ENCODE measurements around the gene CPSF4L.

Gene CPSF4L

DNA sequence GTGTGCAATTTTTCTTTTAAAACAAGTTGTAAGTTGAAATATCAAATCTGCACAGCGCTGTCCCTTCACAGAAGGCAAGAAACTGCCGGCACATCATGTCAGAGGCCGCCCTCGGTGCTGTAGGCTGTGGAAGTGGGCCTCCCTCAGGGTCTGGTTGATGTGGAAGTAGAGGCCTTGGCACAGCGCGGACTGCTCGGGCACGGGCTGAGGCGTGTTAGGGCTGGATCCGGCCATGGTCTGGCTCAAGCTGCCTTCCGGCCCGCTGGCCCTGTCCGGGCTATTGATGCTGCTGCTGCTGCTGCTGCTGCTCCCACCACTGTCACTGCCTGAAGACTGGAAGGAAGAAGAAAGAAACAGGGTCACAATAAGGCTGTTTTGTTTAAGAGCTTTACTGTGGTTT is 52.2 kb downstream of the CPSF4L start:
- Histone ChIP-seq H3K14ac (ENCODE audit: low read length in 2 of 2) (no peak overlapping the region), H2AK5ac (ENCODE audit: low read length, severe bottlenecking) (no peak overlapping the region), H4K91ac (ENCODE audit: low read length) (no peak overlapping the region), H3K9me3 (ENCODE audit: control insufficient read depth, low read length) (no peaks in the 10 kb centered on the region), H2BK15ac (ENCODE audit: low read depth, poor library complexity, severe bottlenecking) (no peak overlapping the region), H2AFZ (ENCODE audit: low read depth, low read length) (no peak overlapping the region), H3K9ac (ENCODE audit: low read length) (no peak overlapping the region), H3K4ac (ENCODE audit: low read depth in 1 of 2, low read length in 2 of 2) (no peak overlapping the region), H3K27me3 (ENCODE audit: control insufficient read depth in 1 of 2, insufficient read depth in 1 of 2, low read length in 2 of 2) (no peaks in the 10 kb centered on the region), H3K18ac (ENCODE audit: low read depth in 1 of 2, low read length in 2 of 2) (no peak overlapping the region), H3K4me3 (ENCODE audit: insufficient read depth in 1 of 2, low read depth in 1 of 2, low read length in 2 of 2) (no peak overlapping the region), H2BK120ac (ENCODE audit: low read depth, low read length) (no peak overlapping the region), H3K27ac (ENCODE audit: low read length, poor library complexity, severe bottlenecking) (no peak overlapping the region), H3K36me3 (ENCODE audit: control insufficient read depth in 1 of 2, insufficient read depth in 2 of 2, low read depth in 1 of 2, low read length in 2 of 2) (peaks cover 34 to 55% of the 10 kb centered on the region in 2 experiments), H3K4me2 (ENCODE audit: low read length, poor library complexity, severe bottlenecking) (no peak overlapping the region), H2BK12ac (ENCODE audit: low read length in 2 of 2) (no peak overlapping the region), H2BK5ac (ENCODE audit: low read depth, low read length, poor library complexity, severe bottlenecking) (no peak overlapping the region), H3K79me1 (replicated peaks; ENCODE audit: low read length, poor library complexity, severe bottlenecking) (peaks cover 25% of the 10 kb centered on the region), H3K4me1 (ENCODE audit: control insufficient read depth, insufficient read depth, low read depth, low read length) (peaks cover 7% of the 10 kb centered on the region), H3K23ac (ENCODE audit: low read length in 2 of 2) (no peak overlapping the region), H4K8ac (ENCODE audit: low read length) (peak overlapping the region; percentile 12)
- DNase-seq, result no peak
- WGBS, result 96% methylated on average over 13 of the region's 13 CpGs

DNA sequence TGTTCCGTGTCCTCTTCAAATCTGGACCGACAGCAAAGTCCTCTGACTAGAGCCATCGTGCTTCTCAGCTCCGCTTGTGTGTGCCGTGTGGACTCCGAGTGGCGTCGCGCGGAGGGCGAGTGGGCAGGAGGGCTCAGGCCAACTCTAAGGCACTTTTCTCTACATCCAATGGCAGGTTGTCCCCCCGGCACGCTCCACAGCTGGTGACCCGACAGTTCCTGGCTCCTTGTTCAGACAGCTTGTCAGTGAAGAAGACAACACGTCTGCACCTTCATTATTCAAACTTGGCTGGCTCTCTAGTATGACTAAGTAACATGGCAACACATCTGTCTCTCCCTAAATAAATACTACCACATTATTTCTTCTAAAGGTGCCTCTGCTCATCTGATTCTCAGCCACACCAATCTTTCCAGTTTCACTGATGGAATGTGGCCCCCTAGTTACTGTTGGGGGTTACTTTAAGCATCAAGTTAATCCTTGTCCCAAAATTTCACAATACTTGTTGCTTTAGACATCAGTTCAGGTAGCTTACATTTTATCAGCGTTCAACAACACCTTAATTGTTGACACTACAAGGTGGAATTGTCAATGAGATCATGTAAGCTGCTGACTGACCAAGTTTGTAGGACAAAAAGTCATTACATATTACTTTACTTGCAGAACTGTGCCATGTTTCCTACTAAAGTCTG is 53.4 kb downstream of the CPSF4L start:
- Histone ChIP-seq H3K4ac (ENCODE audit: low read depth in 1 of 2, low read length in 2 of 2) (no peak overlapping the region), H2AFZ (ENCODE audit: low read depth, low read length) (no peak overlapping the region), H3K4me1 (ENCODE audit: control insufficient read depth, insufficient read depth, low read depth, low read length) (peaks cover 13% of the 10 kb centered on the region), H3K23ac (ENCODE audit: low read length in 2 of 2) (no peak overlapping the region), H3K27ac (ENCODE audit: low read length, poor library complexity, severe bottlenecking) (no peak overlapping the region), H3K9ac (ENCODE audit: low read length) (no peak overlapping the region), H2BK5ac (ENCODE audit: low read depth, low read length, poor library complexity, severe bottlenecking) (no peak overlapping the region), H3K14ac (ENCODE audit: low read length in 2 of 2) (no peak overlapping the region), H4K91ac (ENCODE audit: low read length) (no peak overlapping the region), H3K79me1 (replicated peaks; ENCODE audit: low read length, poor library complexity, severe bottlenecking) (peaks cover 25% of the 10 kb centered on the region), H3K36me3 (ENCODE audit: control insufficient read depth in 1 of 2, insufficient read depth in 2 of 2, low read depth in 1 of 2, low read length in 2 of 2) (peaks cover 37 to 66% of the 10 kb centered on the region in 2 experiments), H3K4me3 (ENCODE audit: insufficient read depth in 1 of 2, low read depth in 1 of 2, low read length in 2 of 2) (no peak overlapping the region), H3K18ac (ENCODE audit: low read depth in 1 of 2, low read length in 2 of 2) (no peak overlapping the region), H2AK5ac (ENCODE audit: low read length, severe bottlenecking) (no peak overlapping the region), H2BK120ac (ENCODE audit: low read depth, low read length) (no peak overlapping the region), H2BK15ac (ENCODE audit: low read depth, poor library complexity, severe bottlenecking) (no peak overlapping the region), H2BK12ac (ENCODE audit: low read length in 2 of 2) (no peak overlapping the region), H4K8ac (ENCODE audit: low read length) (no peak overlapping the region), H3K27me3 (ENCODE audit: control insufficient read depth in 1 of 2, insufficient read depth in 1 of 2, low read length in 2 of 2) (no peaks in the 10 kb centered on the region), H3K4me2 (ENCODE audit: low read length, poor library complexity, severe bottlenecking) (no peak overlapping the region), H3K9me3 (ENCODE audit: control insufficient read depth, low read length) (no peaks in the 10 kb centered on the region)
- DNase-seq, result no peak
- 98% methylated on average over 16 of the region's 16 CpGs for WGBS

DNA sequence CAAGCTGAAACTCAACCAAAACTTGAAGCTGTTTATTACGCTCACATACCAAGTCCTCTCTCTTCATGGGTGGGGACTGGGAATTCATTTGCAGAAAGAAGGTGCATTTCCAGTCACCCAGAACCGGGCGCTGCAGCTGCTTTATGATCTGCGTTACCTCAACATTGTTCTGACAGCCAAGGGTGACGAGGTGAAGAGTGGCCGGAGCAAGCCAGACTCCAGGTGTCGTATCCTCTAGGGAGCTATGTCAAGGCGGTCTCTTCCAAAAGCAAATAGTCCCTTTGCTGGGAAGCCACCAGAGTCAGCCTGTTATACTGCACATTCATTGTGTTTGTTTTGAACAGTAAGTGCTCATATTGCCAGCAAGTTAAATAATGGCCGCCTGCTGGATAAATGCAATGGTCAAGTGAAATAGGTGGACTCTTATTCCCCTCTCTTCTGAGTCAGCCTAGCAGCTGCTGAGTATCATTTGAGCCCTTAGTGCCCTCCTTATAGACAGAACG is 56.2 kb downstream of the CPSF4L start:
- Histone ChIP-seq H3K18ac (ENCODE audit: low read depth in 1 of 2, low read length in 2 of 2) (no peak overlapping the region), H3K9ac (ENCODE audit: low read length) (no peak overlapping the region), H2BK5ac (ENCODE audit: low read depth, low read length, poor library complexity, severe bottlenecking) (no peak overlapping the region), H2BK15ac (ENCODE audit: low read depth, poor library complexity, severe bottlenecking) (no peak overlapping the region), H3K27ac (ENCODE audit: low read length, poor library complexity, severe bottlenecking) (no peak overlapping the region), H3K4me2 (ENCODE audit: low read length, poor library complexity, severe bottlenecking) (no peak overlapping the region), H3K27me3 (ENCODE audit: control insufficient read depth in 1 of 2, insufficient read depth in 1 of 2, low read length in 2 of 2) (no peaks in the 10 kb centered on the region), H3K23ac (ENCODE audit: low read length in 2 of 2) (no peak overlapping the region), H4K91ac (ENCODE audit: low read length) (no peak overlapping the region), H3K4me1 (ENCODE audit: control insufficient read depth, insufficient read depth, low read depth, low read length) (peaks cover 19% of the 10 kb centered on the region), H2BK12ac (ENCODE audit: low read length in 2 of 2) (no peak overlapping the region), H3K14ac (ENCODE audit: low read length in 2 of 2) (no peak overlapping the region), H3K4me3 (ENCODE audit: insufficient read depth in 1 of 2, low read depth in 1 of 2, low read length in 2 of 2) (no peak overlapping the region), H3K79me1 (replicated peaks; ENCODE audit: low read length, poor library complexity, severe bottlenecking) (peaks cover 29% of the 10 kb centered on the region), H2BK120ac (ENCODE audit: low read depth, low read length) (no peak overlapping the region), H2AK5ac (ENCODE audit: low read length, severe bottlenecking) (no peak overlapping the region), H4K8ac (ENCODE audit: low read length) (no peak overlapping the region), H3K36me3 (ENCODE audit: control insufficient read depth in 1 of 2, insufficient read depth in 2 of 2, low read depth in 1 of 2, low read length in 2 of 2) (peaks cover 54 to 91% of the 10 kb centered on the region in 2 experiments), H3K4ac (ENCODE audit: low read depth in 1 of 2, low read length in 2 of 2) (no peak overlapping the region), H3K9me3 (ENCODE audit: control insufficient read depth, low read length) (no peaks in the 10 kb centered on the region), H2AFZ (ENCODE audit: low read depth, low read length) (no peak overlapping the region)
- DNase-seq, result no peak
- 92% methylated on average over 9 of the region's 10 CpGs for WGBS

DNA sequence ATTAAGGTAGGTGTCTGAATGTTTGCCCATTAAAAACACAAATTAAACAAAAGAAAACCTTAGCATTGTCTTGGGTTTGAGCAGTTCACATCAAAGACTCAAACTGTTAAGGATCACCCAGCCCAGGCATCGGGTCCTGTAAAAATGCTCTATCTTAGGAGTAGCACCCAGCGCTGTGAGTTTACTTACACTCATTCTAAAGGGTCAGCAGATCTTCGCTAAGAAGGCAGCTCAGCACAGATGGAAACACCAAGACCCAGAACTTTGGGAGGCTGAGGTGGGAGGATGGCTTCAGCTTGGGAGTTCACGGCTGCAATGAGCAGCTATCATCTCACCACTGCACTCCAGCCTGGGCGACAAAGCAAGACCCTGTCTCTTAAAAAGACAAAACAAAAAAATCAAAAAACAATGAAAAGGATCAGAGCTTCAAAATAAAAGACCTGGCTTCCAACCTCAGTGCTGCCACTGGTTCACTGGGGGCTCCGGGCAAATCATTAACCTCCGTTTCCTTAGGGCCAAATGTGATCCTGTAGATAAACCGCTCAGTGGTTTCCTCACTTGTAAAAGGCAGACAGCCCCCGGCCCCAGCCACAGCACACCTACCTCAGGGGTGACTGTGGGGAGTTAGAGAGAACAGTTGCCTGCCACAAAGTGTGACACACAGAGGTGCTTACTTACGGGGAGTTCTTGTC is 57.7 kb downstream of the CPSF4L start:
- Histone ChIP-seq H2AK5ac (ENCODE audit: low read length, severe bottlenecking) (no peak overlapping the region), H3K4me2 (ENCODE audit: low read length, poor library complexity, severe bottlenecking) (no peak overlapping the region), H3K14ac (ENCODE audit: low read length in 2 of 2) (no peak overlapping the region), H3K27me3 (ENCODE audit: control insufficient read depth in 1 of 2, insufficient read depth in 1 of 2, low read length in 2 of 2) (no peaks in the 10 kb centered on the region), H4K91ac (ENCODE audit: low read length) (no peak overlapping the region), H3K4me3 (ENCODE audit: insufficient read depth in 1 of 2, low read depth in 1 of 2, low read length in 2 of 2) (no peak overlapping the region), H3K4me1 (ENCODE audit: control insufficient read depth, insufficient read depth, low read depth, low read length) (peaks cover 16% of the 10 kb centered on the region), H2BK12ac (ENCODE audit: low read length in 2 of 2) (no peak overlapping the region), H4K8ac (ENCODE audit: low read length) (no peak overlapping the region), H2BK15ac (ENCODE audit: low read depth, poor library complexity, severe bottlenecking) (no peak overlapping the region), H3K9ac (ENCODE audit: low read length) (no peak overlapping the region), H2BK120ac (ENCODE audit: low read depth, low read length) (no peak overlapping the region), H2BK5ac (ENCODE audit: low read depth, low read length, poor library complexity, severe bottlenecking) (no peak overlapping the region), H3K9me3 (ENCODE audit: control insufficient read depth, low read length) (no peaks in the 10 kb centered on the region), H3K27ac (ENCODE audit: low read length, poor library complexity, severe bottlenecking) (no peak overlapping the region), H3K4ac (ENCODE audit: low read depth in 1 of 2, low read length in 2 of 2) (no peak overlapping the region), H3K23ac (ENCODE audit: low read length in 2 of 2) (no peak overlapping the region), H3K36me3 (ENCODE audit: control insufficient read depth in 1 of 2, insufficient read depth in 2 of 2, low read depth in 1 of 2, low read length in 2 of 2) (peaks cover 62 to 93% of the 10 kb centered on the region in 2 experiments), H3K79me1 (replicated peaks; ENCODE audit: low read length, poor library complexity, severe bottlenecking) (peaks cover 27% of the 10 kb centered on the region), H3K18ac (ENCODE audit: low read depth in 1 of 2, low read length in 2 of 2) (no peak overlapping the region), H2AFZ (ENCODE audit: low read depth, low read length) (no peak overlapping the region)
- WGBS, result 95% methylated on average over 9 of the region's 10 CpGs
- no peak for DNase-seq

Data from mesenchymal stem cell (in vitro differentiated cells and primary cell).